GM21381 (cell line): ENCODE measurements around the gene FAM72A.
"Not testable (repeated sequence)": the region's sequence is repeated elsewhere in the genome, so short reads cannot be mapped to it uniquely, and the experiment has no call there.

ENCODE experiments used
- ATAC-seq: cut with Tn5 transposase; IDR thresholded peaks from one replicate; pipeline ENCODE4 v1.9.1; 2021; ENCODE audit warnings: mild to moderate bottlenecking, moderate library complexity; ENCODE audit not compliant: unreplicated experiment

FAM72A gene

DNA sequence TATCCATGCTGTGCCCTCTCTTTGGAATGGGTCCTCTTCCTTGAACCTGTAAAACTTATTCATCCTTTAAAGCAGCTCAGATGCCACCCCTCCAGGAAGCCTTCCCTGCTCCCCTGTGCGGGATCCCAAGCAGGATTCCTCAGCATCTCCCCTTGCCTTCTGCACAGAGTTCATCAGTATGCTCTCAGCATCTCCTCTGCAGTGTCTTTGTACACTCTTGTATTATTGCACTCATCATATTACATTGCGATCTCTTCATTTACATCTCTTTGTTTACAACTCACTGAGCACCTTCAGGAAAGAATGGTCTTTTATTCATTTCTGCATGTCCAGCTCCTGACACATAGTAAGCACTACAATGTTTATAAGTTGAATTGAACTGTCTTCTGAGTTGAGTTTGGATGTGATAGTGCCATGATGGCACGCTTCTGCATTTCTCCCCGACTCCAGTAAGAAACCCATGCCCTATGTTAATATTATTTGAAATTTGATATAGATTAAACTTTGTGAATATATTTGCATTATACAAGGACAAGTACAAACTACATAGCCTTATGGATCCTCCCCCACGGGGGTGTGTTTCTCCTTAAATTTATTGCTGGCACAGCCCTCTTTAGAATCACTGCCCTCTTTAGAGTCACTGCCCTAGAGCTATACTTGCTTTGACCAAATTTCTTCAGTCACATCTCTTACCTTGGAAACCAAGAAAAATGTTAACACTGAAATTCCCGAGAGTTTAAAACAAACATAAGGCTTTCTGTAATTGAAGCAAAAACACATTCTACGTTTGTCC is 13.2 kb upstream of the FAM72A start:
- not testable (repeated sequence) for ATAC-seq

DNA sequence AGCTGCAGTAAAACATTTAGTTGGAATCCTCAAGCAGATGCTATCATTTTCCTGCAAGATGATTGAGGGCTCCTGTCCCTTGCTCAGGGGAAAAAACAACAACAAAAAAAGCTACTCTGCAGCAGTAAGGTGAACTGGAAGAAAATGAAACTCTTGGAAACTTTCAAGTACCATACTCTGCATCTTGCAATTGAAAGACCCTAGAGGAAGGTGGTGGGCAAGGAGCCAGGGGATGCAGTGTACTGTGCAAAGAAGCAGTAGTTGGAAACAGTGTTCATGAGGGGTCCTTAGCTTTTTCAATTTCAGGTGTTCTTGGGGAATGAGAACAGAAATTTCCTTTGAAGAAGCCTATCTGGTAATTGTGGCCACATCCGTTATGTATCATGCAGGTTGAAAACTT is 8.2 kb upstream of the FAM72A start:
- ATAC-seq: not testable (repeated sequence)

DNA sequence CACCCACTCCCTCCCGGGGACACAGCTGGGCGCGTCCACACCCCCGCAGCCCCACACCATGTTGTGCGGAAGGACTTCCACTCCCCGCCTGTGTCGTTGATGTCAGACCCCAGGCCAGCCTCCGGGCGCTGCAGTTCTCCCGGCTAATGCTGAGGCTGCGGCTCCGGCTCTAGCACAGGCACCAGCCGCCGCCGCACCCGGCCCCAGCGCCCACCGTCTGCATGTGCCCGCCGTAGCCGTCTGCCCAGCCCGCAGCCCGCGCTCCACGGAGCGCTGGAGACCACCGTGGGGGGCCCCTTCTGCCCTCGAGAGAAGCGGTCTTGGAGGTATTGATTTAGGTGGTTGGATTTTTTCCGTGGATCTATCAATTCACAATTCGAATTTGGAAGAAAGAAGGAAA is 2.9 kb upstream of the FAM72A start:
- not testable (repeated sequence) for ATAC-seq

GRCh38 chr1:206204871-206205270 is 2.2 kb upstream of the FAM72A start:
- ATAC-seq: not testable (repeated sequence)

GRCh38 chr1:206204159-206204511 is 1.5 kb upstream of the FAM72A start:
- ATAC-seq: not testable (repeated sequence)

- ATAC-seq: peak; percentile 8
Measured at GRCh38 chr1:206203364-206204158, 922 bp upstream of the FAM72A start, which contains the start of gene SRGAP2. Gene SRGAP2, plus strand, starts transcription at chr1:206203541. Its CDS starts 2,430 bp downstream, at chr1:206205971.

- not testable (repeated sequence) for ATAC-seq
Measured at GRCh38 chr1:206196748-206197424, 5.8 kb downstream of the FAM72A start.

- ATAC-seq: not testable (repeated sequence)
Measured at GRCh38 chr1:206195182-206195581, 7.5 kb downstream of the FAM72A start.

DNA sequence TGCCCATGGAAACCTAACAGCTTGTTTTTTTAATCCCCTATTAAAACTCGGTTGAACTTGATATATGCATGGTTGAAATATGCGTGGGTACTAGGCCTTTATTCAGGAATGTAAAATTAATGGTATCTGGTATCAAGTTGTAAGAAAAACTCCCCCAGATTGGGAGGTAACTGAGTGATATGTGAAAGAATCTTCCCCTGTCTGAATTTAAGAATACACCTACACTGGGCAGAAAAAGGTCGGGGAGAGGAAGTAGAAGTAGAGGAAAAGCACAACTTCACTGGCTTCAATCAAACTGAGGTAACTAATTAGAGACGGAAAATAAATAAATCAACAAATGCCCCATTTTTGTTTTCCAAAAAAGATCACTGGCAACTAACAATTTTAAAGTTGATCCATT is 15.8 kb downstream of the FAM72A start:
- ATAC-seq: not testable (repeated sequence)

- not testable (repeated sequence) for ATAC-seq
Measured at GRCh38 chr1:206185778-206186177, 16.9 kb downstream of the FAM72A start.

- ATAC-seq: not testable (repeated sequence)
Measured at GRCh38 chr1:206183788-206184187, 18.9 kb downstream of the FAM72A start.

- ATAC-seq: not testable (repeated sequence)
Measured at GRCh38 chr1:206182368-206183317, 20.0 kb downstream of the FAM72A start.

DNA sequence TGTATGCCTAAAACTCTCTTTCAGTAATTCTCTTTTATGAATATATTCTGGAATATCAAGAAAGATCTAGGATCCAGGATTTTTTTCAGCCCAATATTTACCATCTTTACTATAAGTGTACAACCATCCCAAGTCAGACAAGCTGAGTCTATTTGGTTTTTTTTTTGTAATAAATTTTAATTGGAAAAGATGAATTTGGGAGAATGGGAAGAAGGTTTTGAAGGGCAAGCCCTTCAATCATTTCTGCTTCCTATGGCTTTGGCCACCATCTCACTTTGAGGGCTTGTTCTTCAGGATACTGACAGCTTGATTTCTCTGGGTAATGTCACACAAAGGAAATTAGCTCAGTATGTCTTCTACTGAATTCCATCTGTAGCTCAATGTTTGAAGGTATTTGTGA is 23.0 kb downstream of the FAM72A start:
- ATAC-seq: not testable (repeated sequence)

DNA sequence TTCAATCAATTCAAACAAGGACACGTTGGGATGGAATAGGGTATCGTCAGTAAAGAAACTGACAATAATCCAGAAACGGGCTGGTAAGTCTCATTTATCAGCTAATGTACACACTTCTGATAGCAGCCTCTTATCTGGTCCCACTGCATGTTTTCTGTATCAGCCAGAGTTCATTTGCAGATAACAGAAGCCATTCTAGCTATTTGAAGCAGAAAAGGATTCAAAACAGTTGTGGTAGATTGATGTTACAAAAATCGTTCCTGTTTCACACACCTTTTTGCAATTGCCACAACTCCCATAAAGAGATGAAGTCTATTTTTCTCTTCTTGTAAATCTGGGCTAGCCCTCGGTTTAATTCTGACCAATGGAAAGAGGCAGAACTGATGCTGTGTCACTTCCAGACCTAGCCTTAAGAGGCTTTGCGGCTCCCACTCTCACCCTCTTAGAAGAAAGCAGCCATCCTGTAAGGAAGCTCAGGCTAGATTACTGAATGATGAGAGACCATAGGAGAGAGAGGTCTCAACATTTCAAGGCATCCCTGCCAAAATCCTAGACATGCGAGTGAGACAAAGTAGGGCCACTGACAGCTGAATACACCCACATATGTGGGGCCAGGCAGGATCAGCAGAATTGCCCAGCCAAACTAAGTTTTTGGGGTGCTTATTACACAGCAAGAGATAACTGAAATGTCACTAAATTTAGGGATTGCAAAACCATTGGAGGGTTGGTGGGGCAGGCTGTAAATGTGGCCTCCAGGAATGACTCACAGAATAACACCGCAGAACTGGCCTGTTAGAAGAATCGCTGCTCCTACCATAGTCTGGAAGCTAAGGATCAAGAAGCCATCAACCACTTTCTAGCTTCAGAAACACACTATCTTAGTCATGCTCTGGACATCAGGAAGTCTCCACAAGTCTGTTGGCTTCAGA is 24.3 kb downstream of the FAM72A start:
- ATAC-seq: not testable (repeated sequence)

DNA sequence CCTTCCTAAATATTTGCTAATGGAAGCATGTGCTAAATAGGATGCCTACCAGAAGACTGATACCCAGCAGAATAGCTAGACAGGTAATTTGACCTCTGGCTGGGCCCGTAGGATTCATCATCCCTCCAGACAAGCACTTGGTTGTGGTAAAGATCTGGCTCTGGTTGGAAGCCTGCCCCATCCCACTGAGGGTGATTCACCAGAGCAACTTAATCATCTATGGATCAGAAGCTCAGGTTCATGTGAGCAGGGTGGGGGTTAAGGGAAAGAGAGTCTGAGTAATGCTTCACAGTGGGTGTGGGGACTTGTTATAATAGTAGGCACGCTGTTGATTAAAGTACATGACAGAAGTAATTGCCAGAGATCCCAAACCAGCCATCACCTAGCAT is 26.5 kb downstream of the FAM72A start:
- ATAC-seq: not testable (repeated sequence)

GRCh38 chr1:206175459-206176113 is 27.1 kb downstream of the FAM72A start:
- ATAC-seq: not testable (repeated sequence)

GRCh38 chr1:206174182-206174868 is 28.3 kb downstream of the FAM72A start:
- not testable (repeated sequence) for ATAC-seq
